A673 (cell line): ENCODE measurements around the gene C10orf95.

Experiments used
- EZH2 ChIP-seq: fragments of 200-600 bp; sonication (generic); IDR thresholded peaks from 2 replicates; pipeline ENCODE4 v1.6.1; 2017; ENCODE audit warnings: borderline replicate concordance, low read depth, mild to moderate bottlenecking, mixed read lengths, antibody characterized with exemption, low read length; ENCODE audit not compliant: poor library complexity, severe bottlenecking
- TF ChIP-seq, protein P1 (sequence below): fragments of 300-800, 200-600 bp; sonication (generic); conservative IDR thresholded peaks from 2 replicates; pipeline ENCODE4 v1.5.1; 2017; ENCODE audit warnings: low read depth, mild to moderate bottlenecking, antibody characterized with exemption, low read length, moderate library complexity, mixed read lengths

DNA sequence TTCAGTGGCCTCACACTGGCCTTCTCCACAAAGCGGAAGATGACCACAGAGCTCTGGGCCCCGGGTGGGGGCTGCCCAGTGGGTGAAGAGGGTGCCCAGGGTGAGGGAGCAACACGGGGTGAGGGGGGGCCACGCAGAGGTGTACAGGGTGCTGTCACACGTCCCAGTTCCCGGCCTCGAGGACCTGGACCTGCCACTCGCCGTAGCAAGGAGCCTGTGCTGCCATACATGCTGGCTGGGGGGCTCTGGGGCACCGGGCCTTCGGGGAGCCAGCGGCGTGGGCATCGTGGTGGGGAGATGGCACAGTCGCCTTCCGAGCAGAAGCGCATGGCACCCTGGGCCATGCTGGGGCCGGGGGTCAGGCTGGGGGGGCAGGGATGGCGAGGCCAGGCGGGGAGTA, 34.6 kb downstream of the C10orf95 start:
- TF ChIP-seq, protein P1, sequence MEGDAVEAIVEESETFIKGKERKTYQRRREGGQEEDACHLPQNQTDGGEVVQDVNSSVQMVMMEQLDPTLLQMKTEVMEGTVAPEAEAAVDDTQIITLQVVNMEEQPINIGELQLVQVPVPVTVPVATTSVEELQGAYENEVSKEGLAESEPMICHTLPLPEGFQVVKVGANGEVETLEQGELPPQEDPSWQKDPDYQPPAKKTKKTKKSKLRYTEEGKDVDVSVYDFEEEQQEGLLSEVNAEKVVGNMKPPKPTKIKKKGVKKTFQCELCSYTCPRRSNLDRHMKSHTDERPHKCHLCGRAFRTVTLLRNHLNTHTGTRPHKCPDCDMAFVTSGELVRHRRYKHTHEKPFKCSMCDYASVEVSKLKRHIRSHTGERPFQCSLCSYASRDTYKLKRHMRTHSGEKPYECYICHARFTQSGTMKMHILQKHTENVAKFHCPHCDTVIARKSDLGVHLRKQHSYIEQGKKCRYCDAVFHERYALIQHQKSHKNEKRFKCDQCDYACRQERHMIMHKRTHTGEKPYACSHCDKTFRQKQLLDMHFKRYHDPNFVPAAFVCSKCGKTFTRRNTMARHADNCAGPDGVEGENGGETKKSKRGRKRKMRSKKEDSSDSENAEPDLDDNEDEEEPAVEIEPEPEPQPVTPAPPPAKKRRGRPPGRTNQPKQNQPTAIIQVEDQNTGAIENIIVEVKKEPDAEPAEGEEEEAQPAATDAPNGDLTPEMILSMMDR: no peak
- no peak for TF ChIP-seq EZH2
